H1 (cell line): ENCODE measurements around the gene MYBPC2. TPM values are rescaled to one million over a fixed set of nuclear protein-coding genes. Genes with fewer than 3 reads are reported as not detected.
A peak's percentile ranks its signal among the peaks of the same experiment; 100 is the strongest.

Source experiments
- CTCF ChIA-PET: fragments of 300-600 bp; sonication (Branson Sonifier 250); formaldehyde crosslinking; loops from one replicate; lab custom pipeline; 2021; ENCODE audit not compliant: partially characterized antibody; lab: Charles Lee
- POLR2A ChIA-PET: fragments of 300-600 bp; sonication (Branson Sonifier 250); formaldehyde crosslinking; loops from one replicate; lab custom pipeline; 2021; ENCODE audit warnings: inconsistent platforms; ENCODE audit not compliant: partially characterized antibody; lab: Charles Lee
- DNase-seq, 2 experiments: peaks; one replicate each; pipeline versions ENCODE4 v3.0.0 to v3.0.0-alpha.2; 2010 to 2022; ENCODE audit warnings: low spot score in 2 of 2, low read depth in 1 of 2, mixed read lengths in 1 of 2
- FAIRE-seq: peaks from 2 replicates; lab custom pipeline; 2011; peaks lifted over from hg19 to GRCh38; lab: Jason Lieb, UNC
- H2AFZ ChIP-seq: 2 replicates; pipeline ENCODE4 v1.8.1; 2012; ENCODE audit warnings: low read length, inconsistent platforms
- H2AK5ac ChIP-seq: 2 replicates; pipeline ENCODE4 v1.6.1; 2013; ENCODE audit warnings: low read depth, low read length
- H2BK120ac ChIP-seq: replicated peaks from 2 replicates; pipeline ENCODE3; 2013; ENCODE audit warnings: low read depth, low read length, inconsistent platforms
- H2BK12ac ChIP-seq: 2 replicates; pipeline ENCODE4 v1.6.1; 2013; ENCODE audit warnings: low read depth, low read length
- H2BK15ac ChIP-seq: 2 replicates; pipeline ENCODE4 v1.6.1; 2013; ENCODE audit warnings: low read length
- H2BK20ac ChIP-seq: 2 replicates; pipeline ENCODE4 v1.6.1; 2013; ENCODE audit warnings: low read length
- H2BK5ac ChIP-seq: 2 replicates; pipeline ENCODE4 v1.6.1; 2013; ENCODE audit warnings: low read depth, low read length
- H3K14ac ChIP-seq: 2 replicates; pipeline ENCODE4 v1.6.1; 2013; ENCODE audit warnings: inconsistent platforms; ENCODE audit not compliant: insufficient read length
- H3K18ac ChIP-seq: 2 replicates; pipeline ENCODE4 v1.6.1; 2013; ENCODE audit warnings: low read length; ENCODE audit errors: extremely low read depth
- H3K23ac ChIP-seq: 2 replicates; pipeline ENCODE4 v1.6.1; 2013; ENCODE audit warnings: inconsistent platforms; ENCODE audit not compliant: insufficient read length
- H3K23me2 ChIP-seq: 2 replicates; pipeline ENCODE4 v1.6.1; 2013; ENCODE audit warnings: low read depth, low read length
- H3K27ac ChIP-seq: 2 replicates; pipeline ENCODE4 v1.6.1; 2011; ENCODE audit warnings: low read depth, low read length, inconsistent platforms
- H3K27me3 ChIP-seq, 4 experiments: replicated peaks in 1 of 4; 1 replicate in 1 of 4; 2 replicates in 3 of 4; pipeline versions ENCODE4 v1.6.1 to v1.8.1; 2011 to 2013; ENCODE audit warnings: low read length in 3 of 4, mild to moderate bottlenecking in 3 of 4, inconsistent platforms in 2 of 4, mixed read lengths in 2 of 4, moderate library complexity in 1 of 4; ENCODE audit not compliant: control insufficient read depth in 3 of 4, insufficient read depth in 3 of 4; ENCODE audit errors: extremely low read depth in 1 of 4
- H3K36me3 ChIP-seq, 4 experiments: 2 replicates each; pipeline versions ENCODE4 v1.6.1 to v1.8.1; 2011 to 2013; ENCODE audit warnings: mild to moderate bottlenecking in 4 of 4, low read length in 3 of 4, moderate library complexity in 2 of 4, control low read depth in 1 of 4, inconsistent platforms in 1 of 4; ENCODE audit not compliant: insufficient read depth in 4 of 4, control insufficient read depth in 2 of 4
- H3K4ac ChIP-seq: replicated peaks from 2 replicates; pipeline ENCODE3; 2013; ENCODE audit warnings: low read length, low read depth, mixed read lengths, inconsistent platforms; ENCODE audit not compliant: insufficient read length
- H3K4me1 ChIP-seq, 4 experiments: replicated peaks in 1 of 4; 1 replicate in 1 of 4; 2 replicates in 3 of 4; pipeline versions ENCODE4 v1.6.1 to v1.8.1; 2011 to 2013; ENCODE audit warnings: low read length in 3 of 4, inconsistent platforms in 2 of 4, mixed read lengths in 1 of 4; ENCODE audit not compliant: insufficient read depth in 4 of 4, control insufficient read depth in 3 of 4
- H3K4me2 ChIP-seq, 2 experiments: 2 replicates each; pipeline versions ENCODE4 v1.6.1 to v1.8.1; 2011 to 2013; ENCODE audit warnings: low read depth in 2 of 2, low read length in 2 of 2, control low read depth in 1 of 2, inconsistent platforms in 1 of 2, mild to moderate bottlenecking in 1 of 2; ENCODE audit not compliant: insufficient read depth in 1 of 2
- H3K4me3 ChIP-seq, 4 experiments: fragments of 200-600, 300-600 bp in 1 of 4; sonication (generic), shearing (Covaris generic), sonication (Bioruptor Twin) in 1 of 4; 2 replicates each; pipeline versions ENCODE4 v1.5.1 to v1.8.1; 2011 to 2016; ENCODE audit warnings: low read length in 4 of 4, low read depth in 3 of 4, control low read depth in 2 of 4, inconsistent platforms in 2 of 4, mild to moderate bottlenecking in 2 of 4, mixed read lengths in 1 of 4, moderate library complexity in 1 of 4; ENCODE audit not compliant: insufficient read depth in 2 of 4; ENCODE audit errors: extremely low read depth in 1 of 4
- H3K56ac ChIP-seq: replicated peaks from 2 replicates; pipeline ENCODE3; 2013; ENCODE audit warnings: low read depth, mild to moderate bottlenecking, mixed read lengths, low read length, inconsistent platforms; ENCODE audit not compliant: insufficient read length
- H3K79me1 ChIP-seq: 2 replicates; pipeline ENCODE4 v1.6.1; 2013; ENCODE audit warnings: low read depth, low read length, control low read depth
- H3K79me2 ChIP-seq, 2 experiments: 2 replicates each; pipeline versions ENCODE4 v1.6.1 to v1.8.1; 2012 to 2013; ENCODE audit warnings: low read length in 2 of 2, mild to moderate bottlenecking in 2 of 2, inconsistent platforms in 1 of 2; ENCODE audit not compliant: insufficient read depth in 2 of 2, control insufficient read depth in 1 of 2
- H3K9ac ChIP-seq, 4 experiments: replicated peaks in 1 of 4; 1 replicate in 1 of 4; 2 replicates in 3 of 4; pipeline versions ENCODE4 v1.6.1 to v1.8.1; 2011 to 2013; ENCODE audit warnings: low read depth in 3 of 4, low read length in 3 of 4, control low read depth in 2 of 4, mild to moderate bottlenecking in 2 of 4, moderate library complexity in 2 of 4, inconsistent platforms in 1 of 4; ENCODE audit errors: extremely low read depth in 1 of 4
- H3K9me3 ChIP-seq, 2 experiments: 2 replicates each; pipeline versions ENCODE4 v1.6.1 to v1.8.1; 2012 to 2013; ENCODE audit warnings: mild to moderate bottlenecking in 2 of 2, moderate library complexity in 2 of 2, control low read depth in 1 of 2, inconsistent platforms in 1 of 2, low read depth in 1 of 2, low read length in 1 of 2, mixed read lengths in 1 of 2; ENCODE audit not compliant: insufficient read depth in 2 of 2
- H4K20me1 ChIP-seq, 2 experiments: replicated peaks in 1 of 2; 2 replicates each; pipeline versions ENCODE3 to v1.8.1; 2011 to 2013; ENCODE audit warnings: inconsistent platforms in 2 of 2, low read length in 2 of 2, mild to moderate bottlenecking in 1 of 2; ENCODE audit not compliant: insufficient read depth in 2 of 2, control insufficient read depth in 1 of 2
- H4K5ac ChIP-seq: 2 replicates; pipeline ENCODE4 v1.6.1; 2013; ENCODE audit warnings: low read length, low read depth, mixed read lengths, inconsistent platforms; ENCODE audit not compliant: insufficient read length
- H4K8ac ChIP-seq: 2 replicates; pipeline ENCODE4 v1.8.0; 2013; ENCODE audit warnings: mild to moderate bottlenecking, moderate library complexity, low read length, inconsistent platforms; ENCODE audit not compliant: insufficient read depth; ENCODE audit errors: extremely low read depth
- H4K91ac ChIP-seq: replicated peaks from 2 replicates; pipeline ENCODE3; 2013; ENCODE audit warnings: low read length, mixed read lengths, inconsistent platforms; ENCODE audit not compliant: insufficient read length
- CREB1 ChIP-seq: IDR thresholded peaks from 2 replicates; pipeline ENCODE4 v1.6.1; 2012; ENCODE audit warnings: inconsistent platforms
- GABPA ChIP-seq: IDR thresholded peaks from 2 replicates; pipeline ENCODE4 v1.6.1; 2011; ENCODE audit warnings: mild to moderate bottlenecking, low read length, moderate library complexity, borderline replicate concordance; ENCODE audit not compliant: insufficient read depth
- KDM5A ChIP-seq: fragments of 200-600 bp; IDR thresholded peaks from 2 replicates; pipeline ENCODE4 v1.7.1; 2012; ENCODE audit warnings: mild to moderate bottlenecking, low read length, inconsistent platforms, mixed read lengths
- MAX ChIP-seq: IDR thresholded peaks from 2 replicates; pipeline ENCODE4 v1.6.1; 2012; ENCODE audit warnings: inconsistent platforms
- RFX5 ChIP-seq: IDR thresholded peaks from 2 replicates; pipeline ENCODE4 v1.6.1; 2011; ENCODE audit warnings: low read depth, low read length, improper control_type of control experiment, borderline replicate concordance
- TAF1 ChIP-seq: IDR thresholded peaks from 2 replicates; pipeline ENCODE4 v1.6.1; 2011; ENCODE audit warnings: mild to moderate bottlenecking, low read depth, low read length
- TBP ChIP-seq: IDR thresholded peaks from 2 replicates; pipeline ENCODE4 v1.6.1; 2011; ENCODE audit warnings: low read depth, low read length, improper control_type of control experiment
- WGBS, 2 experiments: shearing (Covaris generic) in 1 of 2; methylation state at CpG; one replicate each; pipeline versions ENCODE4 v1.1.6 to v1.1.7; 2013 to 2015; ENCODE audit warnings: low lambda C conversion rate in 2 of 2, mixed read lengths in 2 of 2, inconsistent platforms in 1 of 2, low coverage in 1 of 2, missing lambda C conversion rate in 1 of 2; ENCODE audit not compliant: insufficient replicate concordance in 2 of 2, insufficient coverage in 1 of 2, insufficient read length in 1 of 2; ENCODE audit errors: extremely low coverage in 1 of 2, missing lambda C conversion rate in 1 of 2; 5-methylcytosine and 5-hydroxymethylcytosine counted together
- polyA plus RNA-seq, 7 experiments: library from polyadenylated mRNA; depleted of rRNA in 3 of 7; stranded (reverse) in 5 of 7; unstranded in 2 of 7; fragments of >200 nt in 5 of 7; fragments of 200-250 nt in 2 of 7; gene quantifications; 1 replicate in 5 of 7; 2 replicates in 1 of 7; 4 replicates in 1 of 7; pipeline versions ENCODE4 v1.2.1 to v1.2.3, GENCODE V29; 2011 to 2013; ENCODE audit warnings: missing spikeins in 2 of 7, mixed read lengths in 2 of 7
- total RNA-seq: library from RNA; stranded (reverse); fragmentation: NEBNext Ultra II Directional; extraction: Animal tissue kit (Norgen Biotek cat#: 25700); gene quantifications from 2 replicates; pipeline ENCODE4 v1.2.1, GENCODE V29; 2021
- TF ChIP-seq, protein P1 (sequence below), 3 experiments: IDR thresholded peaks; 1 replicate in 2 of 3; 2 replicates in 1 of 3; pipeline versions ENCODE4 v1.5.1 to v1.6.1; 2011; ENCODE audit warnings: low read length in 3 of 3, mild to moderate bottlenecking in 3 of 3, inconsistent platforms in 2 of 3, low read depth in 1 of 3, moderate library complexity in 1 of 3; ENCODE audit not compliant: insufficient read depth in 1 of 3; ENCODE audit errors: control extremely low read depth in 1 of 3

Gene MYBPC2
- total and polyA plus RNA-seq, 2 of the 8 experiments (the other 6 are each of a cell fraction or from before 2014, with no cell fraction given) = 1.8 to 3.1 TPM

- Histone ChIP-seq H3K4me3 (no peak overlapping the region), H4K8ac (peak overlapping the region; percentile 85; the same call in 1 of the 2 replicates), H2BK20ac (peak overlapping the region; percentile 72; the same call in 1 of the 2 replicates), H2AFZ (peak overlapping the region; percentile 91; the same call in 1 of the 2 replicates), H3K4ac (no peak overlapping the region), H3K36me3 (no peaks in the 10 kb centered on the region), H3K27me3 (no peaks in the 10 kb centered on the region; a peak in 1 of 7 replicates), H4K91ac (no peak overlapping the region), H3K56ac (no peak overlapping the region), H3K23ac (no peak overlapping the region), H2BK5ac (peak overlapping the region; percentile 63; the same call in 1 of the 2 replicates), H3K4me2 (peak overlapping the region in 1 of 2 experiments; percentile 51; a peak in 3 of 4 replicates), H3K9me3 (no peaks in the 10 kb centered on the region), H2BK120ac (no peak overlapping the region), H3K23me2 (no peaks in the 10 kb centered on the region), H2BK15ac (no peak overlapping the region; the same call in 1 of the 2 replicates), H2BK12ac (peak overlapping the region; percentile 87; the same call in 1 of the 2 replicates), H4K5ac (no peak overlapping the region), H3K9ac (0 out of 7 replicates have a peak overlapping the region, but pooled peaks of 1 of the 4 experiments have one; percentile 8), H3K79me2 (no peaks in the 10 kb centered on the region), H3K4me1 (peaks cover 0 to 8% (median 4%) of the 10 kb centered on the region in 4 experiments; a peak in 5 of 7 replicates), H4K20me1 (no peaks in the 10 kb centered on the region), H2AK5ac (no peak overlapping the region), H3K18ac (no peak overlapping the region), H3K14ac (no peak overlapping the region), H3K27ac (no peak overlapping the region), H3K79me1 (no peaks in the 10 kb centered on the region)
- POLR2A ChIA-PET = interaction anchor here (0.6 to 2.0 kb wide), 10 partner anchors 9 to 133 kb away, joined by 3 to 8 read pairs (median 4); partner anchors contain the start of genes EMC10, NR1H2 and POLD1
- DNase-seq = peak in 1 of 2 experiments; percentile 82
- CTCF ChIA-PET = interaction anchor here (0.6 to 4.0 kb wide), 28 partner anchors 9 to 1774 kb away, joined by 3 to 19 read pairs (median 4); no protein-coding TSS in a partner anchor
- FAIRE-seq = no peak
- WGBS, 2 experiments = 59% methylated on average over 27 of the region's 29 CpGs; no CpG with 5 or more reads in 1 of the 2 experiments
- peak; percentile 49; the same call in 1 of the 2 replicates for TF ChIP-seq MAX
- TF ChIP-seq KDM5A = no peak
- 0 out of 2 replicates have a peak, but pooled peaks have one; percentile 21 for TF ChIP-seq TBP
- TF ChIP-seq TAF1 = 0 out of 2 replicates have a peak, but pooled peaks have one; percentile 44
- peak; percentile 59 for TF ChIP-seq CREB1
- TF ChIP-seq RFX5 = no peak
- TF ChIP-seq GABPA = peak; percentile 14; the same call in 1 of the 2 replicates
- TF ChIP-seq, protein P1, sequence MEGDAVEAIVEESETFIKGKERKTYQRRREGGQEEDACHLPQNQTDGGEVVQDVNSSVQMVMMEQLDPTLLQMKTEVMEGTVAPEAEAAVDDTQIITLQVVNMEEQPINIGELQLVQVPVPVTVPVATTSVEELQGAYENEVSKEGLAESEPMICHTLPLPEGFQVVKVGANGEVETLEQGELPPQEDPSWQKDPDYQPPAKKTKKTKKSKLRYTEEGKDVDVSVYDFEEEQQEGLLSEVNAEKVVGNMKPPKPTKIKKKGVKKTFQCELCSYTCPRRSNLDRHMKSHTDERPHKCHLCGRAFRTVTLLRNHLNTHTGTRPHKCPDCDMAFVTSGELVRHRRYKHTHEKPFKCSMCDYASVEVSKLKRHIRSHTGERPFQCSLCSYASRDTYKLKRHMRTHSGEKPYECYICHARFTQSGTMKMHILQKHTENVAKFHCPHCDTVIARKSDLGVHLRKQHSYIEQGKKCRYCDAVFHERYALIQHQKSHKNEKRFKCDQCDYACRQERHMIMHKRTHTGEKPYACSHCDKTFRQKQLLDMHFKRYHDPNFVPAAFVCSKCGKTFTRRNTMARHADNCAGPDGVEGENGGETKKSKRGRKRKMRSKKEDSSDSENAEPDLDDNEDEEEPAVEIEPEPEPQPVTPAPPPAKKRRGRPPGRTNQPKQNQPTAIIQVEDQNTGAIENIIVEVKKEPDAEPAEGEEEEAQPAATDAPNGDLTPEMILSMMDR (IDR thresholded peaks at IDR 0.05; ENCODE audit: control extremely low read depth in 1 of 3, insufficient read depth in 1 of 3, low read depth in 1 of 3, low read length in 3 of 3) = peak; percentile 62 to 85 (median 78)
Observed at GRCh38 chr19:50465986-50466705, 33.5 kb downstream of the MYBPC2 start.
